HL-60 (cell line): Measurements from ENCODE around the gene USF1.

Source experiments
- CTCF ChIP-seq: IDR thresholded peaks from one replicate; pipeline ENCODE4 v1.5.1; 2011; ENCODE audit warnings: low read length, control low read depth, inconsistent platforms; ENCODE audit not compliant: insufficient read depth
- POLR2AphosphoS5 ChIP-seq: IDR thresholded peaks from 2 replicates; pipeline ENCODE4 v1.6.1; 2012; ENCODE audit warnings: low read depth
- REST ChIP-seq: IDR thresholded peaks from 2 replicates; pipeline ENCODE4 v1.6.1; 2012; ENCODE audit warnings: low read depth; ENCODE audit not compliant: insufficient replicate concordance
- SPI1 ChIP-seq: IDR thresholded peaks from 2 replicates; pipeline ENCODE4 v1.6.1; 2012; ENCODE audit warnings: low read depth, mild to moderate bottlenecking, borderline replicate concordance

- TF ChIP-seq CTCF (no peak), REST (no peak), SPI1 (no peak), POLR2AphosphoS5 (no peak)
Measured at GRCh38 chr1:161091093-161091492, 45.3 kb upstream of the USF1 start.
